Astrocyte (in vitro differentiated cells and primary cell): ENCODE measurements around the gene ABCC12. TPM values are rescaled to one million over a fixed set of nuclear protein-coding genes. Genes with fewer than 3 reads are reported as not detected.
A peak's percentile ranks its signal among the peaks of the same experiment; 100 is the strongest.

Experiments
- DNase-seq: peaks from one replicate; pipeline ENCODE4 v3.0.0-alpha.2; 2010; ENCODE audit warnings: low read depth
- FAIRE-seq: peaks from 2 replicates; lab custom pipeline; 2011; peaks lifted over from hg19 to GRCh38; lab: Jason Lieb, UNC
- H2AFZ ChIP-seq: 2 replicates; pipeline ENCODE4 v1.6.0; 2012; ENCODE audit warnings: low read depth, low read length, inconsistent platforms
- H3K27ac ChIP-seq: 2 replicates; pipeline ENCODE4 v1.5.1; 2011; ENCODE audit warnings: low read depth, low read length, inconsistent platforms
- H3K27me3 ChIP-seq: 2 replicates; pipeline ENCODE4 v1.6.0; 2011; ENCODE audit warnings: low read length, inconsistent platforms; ENCODE audit not compliant: insufficient read depth
- H3K36me3 ChIP-seq: 2 replicates; pipeline ENCODE4 v1.5.1; 2011; ENCODE audit warnings: low read length, inconsistent platforms; ENCODE audit not compliant: insufficient read depth
- H3K4me1 ChIP-seq: 2 replicates; pipeline ENCODE4 v1.5.1; 2011; ENCODE audit warnings: low read length, inconsistent platforms; ENCODE audit not compliant: insufficient read depth
- H3K4me2 ChIP-seq: 2 replicates; pipeline ENCODE4 v1.6.0; 2012; ENCODE audit warnings: low read length, inconsistent platforms
- H3K4me3 ChIP-seq: 2 replicates; pipeline ENCODE4 v1.5.1; 2011; ENCODE audit warnings: low read depth, mild to moderate bottlenecking, low read length, inconsistent platforms; ENCODE audit not compliant: insufficient read depth
- H3K79me2 ChIP-seq: 2 replicates; pipeline ENCODE4 v1.6.0; 2012; ENCODE audit warnings: mild to moderate bottlenecking, low read length, inconsistent platforms; ENCODE audit not compliant: insufficient read depth
- H3K9ac ChIP-seq: 2 replicates; pipeline ENCODE4 v1.6.0; 2012; ENCODE audit warnings: mild to moderate bottlenecking, low read length, inconsistent platforms
- H3K9me3 ChIP-seq: 2 replicates; pipeline ENCODE4 v1.5.1; 2012; ENCODE audit warnings: low read depth, mild to moderate bottlenecking, low read length, inconsistent platforms; ENCODE audit not compliant: insufficient read depth
- H4K20me1 ChIP-seq: 2 replicates; pipeline ENCODE4 v1.6.0; 2012; ENCODE audit warnings: low read length, inconsistent platforms; ENCODE audit not compliant: insufficient read depth
- H3K27ac Mint-ChIP-seq: one replicate; pipeline ENCODE4 v1.8.0; 2021; ENCODE audit warnings: mild to moderate bottlenecking, mixed read lengths; ENCODE audit not compliant: unreplicated experiment
- H3K27me3 Mint-ChIP-seq: one replicate; pipeline ENCODE4 v1.8.0; 2021; ENCODE audit warnings: low read depth, mixed read lengths; ENCODE audit not compliant: unreplicated experiment
- H3K36me3 Mint-ChIP-seq: one replicate; pipeline ENCODE4 v1.8.0; 2021; ENCODE audit warnings: low read depth, mixed read lengths; ENCODE audit not compliant: unreplicated experiment
- H3K4me1 Mint-ChIP-seq: one replicate; pipeline ENCODE4 v1.8.0; 2021; ENCODE audit warnings: low read depth, mixed read lengths; ENCODE audit not compliant: unreplicated experiment
- H3K4me3 Mint-ChIP-seq: one replicate; pipeline ENCODE4 v1.8.0; 2021; ENCODE audit warnings: mild to moderate bottlenecking, moderate library complexity, mixed read lengths; ENCODE audit not compliant: unreplicated experiment
- H3K9me3 Mint-ChIP-seq: one replicate; pipeline ENCODE4 v1.8.0; 2021; ENCODE audit warnings: mild to moderate bottlenecking, mixed read lengths; ENCODE audit not compliant: unreplicated experiment
- EZH2 ChIP-seq: IDR thresholded peaks from 2 replicates; pipeline ENCODE4 v1.6.1; 2012; ENCODE audit warnings: mild to moderate bottlenecking, low read length, inconsistent platforms; ENCODE audit not compliant: insufficient read depth
- total RNA-seq: library from RNA; stranded (reverse); gene quantifications from 2 replicates; pipeline ENCODE4 v1.2.1, GENCODE V29; 2021
- TF ChIP-seq, protein P1 (sequence below): IDR thresholded peaks from 2 replicates; pipeline ENCODE4 v1.5.1; 2011; ENCODE audit warnings: low read depth, mild to moderate bottlenecking, inconsistent platforms, low read length, moderate library complexity; ENCODE audit not compliant: insufficient read depth

The ABCC12 gene
- total RNA-seq, 1 donor from 2014 or later = not detected

DNA sequence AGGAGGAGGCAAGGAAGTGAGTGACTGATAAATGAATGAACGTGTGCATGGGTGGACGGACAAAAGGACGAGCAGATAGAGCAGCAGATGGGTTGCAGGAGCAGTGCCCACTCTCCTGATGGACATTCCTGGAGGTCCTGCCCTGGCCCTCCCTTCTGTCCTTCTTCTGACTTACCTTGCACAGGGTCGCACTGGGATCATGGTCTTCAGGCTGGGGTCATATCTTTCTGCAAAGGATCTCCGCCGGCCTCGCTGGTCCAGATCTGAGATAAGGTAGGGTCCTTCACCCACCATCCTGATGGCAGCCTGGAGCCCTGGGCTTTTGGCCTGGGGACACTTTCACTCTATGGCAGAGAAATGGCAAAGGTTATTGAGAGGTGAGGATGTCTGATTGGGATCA is 9.7 kb downstream of the ABCC12 start:
- Histone ChIP-seq H3K27me3 (no peaks in the 10 kb centered on the region), H3K4me3 (no peak overlapping the region), H2AFZ (no peak overlapping the region), H3K9me3 (no peaks in the 10 kb centered on the region), H3K4me2 (no peak overlapping the region), H3K79me2 (no peaks in the 10 kb centered on the region), H3K27ac (no peak overlapping the region), H3K9ac (no peak overlapping the region), H4K20me1 (no peaks in the 10 kb centered on the region), H3K4me1 (peaks cover 4% of the 10 kb centered on the region), H3K36me3 (no peaks in the 10 kb centered on the region)
- Mint-ChIP-seq H3K27ac (no peak overlapping the region), H3K27me3 (peaks cover 25% of the 10 kb centered on the region), H3K36me3 (peaks cover 3% of the 10 kb centered on the region), H3K4me1 (no peaks in the 10 kb centered on the region), H3K9me3 (no peaks in the 10 kb centered on the region), H3K4me3 (no peak overlapping the region)
- FAIRE-seq (no peak), DNase-seq (no peak)
- TF ChIP-seq, protein P1, sequence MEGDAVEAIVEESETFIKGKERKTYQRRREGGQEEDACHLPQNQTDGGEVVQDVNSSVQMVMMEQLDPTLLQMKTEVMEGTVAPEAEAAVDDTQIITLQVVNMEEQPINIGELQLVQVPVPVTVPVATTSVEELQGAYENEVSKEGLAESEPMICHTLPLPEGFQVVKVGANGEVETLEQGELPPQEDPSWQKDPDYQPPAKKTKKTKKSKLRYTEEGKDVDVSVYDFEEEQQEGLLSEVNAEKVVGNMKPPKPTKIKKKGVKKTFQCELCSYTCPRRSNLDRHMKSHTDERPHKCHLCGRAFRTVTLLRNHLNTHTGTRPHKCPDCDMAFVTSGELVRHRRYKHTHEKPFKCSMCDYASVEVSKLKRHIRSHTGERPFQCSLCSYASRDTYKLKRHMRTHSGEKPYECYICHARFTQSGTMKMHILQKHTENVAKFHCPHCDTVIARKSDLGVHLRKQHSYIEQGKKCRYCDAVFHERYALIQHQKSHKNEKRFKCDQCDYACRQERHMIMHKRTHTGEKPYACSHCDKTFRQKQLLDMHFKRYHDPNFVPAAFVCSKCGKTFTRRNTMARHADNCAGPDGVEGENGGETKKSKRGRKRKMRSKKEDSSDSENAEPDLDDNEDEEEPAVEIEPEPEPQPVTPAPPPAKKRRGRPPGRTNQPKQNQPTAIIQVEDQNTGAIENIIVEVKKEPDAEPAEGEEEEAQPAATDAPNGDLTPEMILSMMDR = no peak
- no peak for TF ChIP-seq EZH2

DNA sequence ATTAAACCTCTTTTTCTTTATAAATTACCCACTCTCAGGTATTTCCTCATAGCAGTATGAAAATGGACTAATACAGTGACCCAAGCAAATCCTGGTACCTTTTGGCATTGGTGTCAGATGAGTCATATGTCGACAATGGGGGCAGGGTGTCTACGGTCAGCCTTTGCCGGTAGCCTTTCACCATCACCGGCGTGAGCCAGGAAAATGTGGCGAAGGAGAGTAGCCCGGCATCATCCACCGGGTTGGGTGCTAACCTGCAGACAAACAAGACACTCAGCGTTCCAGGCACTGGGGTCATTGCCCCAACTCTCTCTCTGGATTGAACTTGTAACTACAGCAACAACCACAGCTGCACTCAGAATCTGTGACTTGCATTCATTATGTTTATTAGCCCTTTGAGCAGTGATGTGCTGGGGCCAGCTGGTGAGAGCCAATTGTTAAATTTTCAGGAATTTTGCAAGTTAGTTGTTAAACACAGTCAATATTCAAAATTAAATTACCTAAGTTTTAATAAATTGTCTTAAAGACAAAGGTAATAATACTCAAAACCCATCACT is 11.9 kb downstream of the ABCC12 start:
- H3K36me3 Mint-ChIP-seq = peaks cover 3% of the 10 kb centered on the region

DNA sequence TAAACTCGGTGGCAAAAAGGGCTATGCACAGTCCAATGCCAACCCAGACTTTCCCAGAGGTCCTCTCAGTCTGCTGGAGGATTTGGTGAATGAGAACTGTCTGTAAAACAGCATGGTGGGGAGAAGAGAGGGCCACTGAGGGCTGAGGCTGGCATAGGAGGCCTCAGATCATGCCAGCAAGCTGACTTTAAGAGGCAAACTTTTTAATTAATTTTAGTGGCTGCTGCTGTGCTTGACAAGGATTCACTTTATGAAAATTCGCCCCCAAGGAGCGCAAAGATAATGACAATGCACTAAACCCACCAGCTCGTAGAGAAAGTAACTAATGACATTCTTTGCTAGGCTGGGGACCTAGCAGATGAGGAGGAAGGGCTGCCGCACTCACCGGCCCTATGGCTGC is 15.0 kb downstream of the ABCC12 start:
- Mint-ChIP-seq H3K4me1 (peaks cover 7% of the 10 kb centered on the region), H3K27ac (no peak overlapping the region), H3K9me3 (no peaks in the 10 kb centered on the region), H3K4me3 (no peak overlapping the region), H3K27me3 (peaks cover 25% of the 10 kb centered on the region), H3K36me3 (no peaks in the 10 kb centered on the region)
- DNase-seq (no peak), FAIRE-seq (no peak)
- Histone ChIP-seq H3K4me1 (peaks cover 4% of the 10 kb centered on the region), H3K4me2 (no peak overlapping the region), H3K9ac (no peak overlapping the region), H2AFZ (no peak overlapping the region), H3K4me3 (no peak overlapping the region), H3K27ac (no peak overlapping the region), H3K9me3 (no peaks in the 10 kb centered on the region), H3K79me2 (no peaks in the 10 kb centered on the region), H3K27me3 (no peaks in the 10 kb centered on the region), H4K20me1 (no peaks in the 10 kb centered on the region), H3K36me3 (no peaks in the 10 kb centered on the region)
- TF ChIP-seq EZH2 = no peak
- TF ChIP-seq, protein P1 = no peak

More for the DNA sequence above, 11.9 kb downstream of the ABCC12 start:
- TF ChIP-seq, protein P1 = no peak
- TF ChIP-seq EZH2 = no peak
- no peak overlapping the region for H3K4me2 ChIP-seq
- Mint-ChIP-seq H3K4me1 (no peaks in the 10 kb centered on the region), H3K27me3 (peaks cover 33% of the 10 kb centered on the region), H3K27ac (no peak overlapping the region), H3K4me3 (no peak overlapping the region), H3K9me3 (no peaks in the 10 kb centered on the region)
- H3K4me1 ChIP-seq = peaks cover 4% of the 10 kb centered on the region
- no peaks in the 10 kb centered on the region for H3K27me3 ChIP-seq
- H3K9ac ChIP-seq = no peak overlapping the region
- peak; percentile 22 for DNase-seq
- no peak for FAIRE-seq
- no peaks in the 10 kb centered on the region for H4K20me1 ChIP-seq
- H3K9me3 ChIP-seq = no peaks in the 10 kb centered on the region
- no peaks in the 10 kb centered on the region for H3K79me2 ChIP-seq
- H3K27ac ChIP-seq = no peak overlapping the region
- H3K4me3 ChIP-seq = no peak overlapping the region
- no peak overlapping the region for H2AFZ ChIP-seq
- no peaks in the 10 kb centered on the region for H3K36me3 ChIP-seq
